ENCODE measurements around the gene CXCL14. TPM values are rescaled to one million over a fixed set of nuclear protein-coding genes. Genes with fewer than 3 reads are reported as not detected.

The CXCL14 gene
- total RNA-seq, 1 experiment from 2014 or later, result not detected

GRCh38 chr5:135576075-135576599 lies 2.7 kb downstream of the CXCL14 start:
- Histone ChIP-seq H3F3A (ENCODE audit: low read length, unreplicated experiment) (no peaks in the 10 kb centered on the region), H3K27ac (ENCODE audit: low read length) (no peak overlapping the region), H3K9me2 (replicated peaks; ENCODE audit: low read length) (no peaks in the 10 kb centered on the region), H3K27me3 (ENCODE audit: low read length) (peaks cover 20% of the 10 kb centered on the region), H3K4me3 (ENCODE audit: low read length) (no peak overlapping the region), H3K9ac (ENCODE audit: low read length) (no peak overlapping the region), H3K9me3 (ENCODE audit: low read length) (no peaks in the 10 kb centered on the region), H3K36me3 (ENCODE audit: low read depth, low read length) (no peaks in the 10 kb centered on the region), H3K79me2 (ENCODE audit: low read length) (no peaks in the 10 kb centered on the region), H4K20me1 (ENCODE audit: low read length) (no peaks in the 10 kb centered on the region), H2AFZ (ENCODE audit: low read length) (no peak overlapping the region), H3K4me1 (ENCODE audit: insufficient read depth, low read length) (no peaks in the 10 kb centered on the region), H3K4me2 (ENCODE audit: low read length) (no peak overlapping the region)
- ChIA-PET POLR2A (ENCODE audit: unreplicated experiment) (no interaction called here), CTCF (no interaction called here)
- DNase-seq (no peak), ATAC-seq (no peak)
- no peak for TF ChIP-seq EZH2 (IDR thresholded peaks at IDR 0.05; ENCODE audit: low read length, unreplicated experiment)
- TF ChIP-seq, protein P1, sequence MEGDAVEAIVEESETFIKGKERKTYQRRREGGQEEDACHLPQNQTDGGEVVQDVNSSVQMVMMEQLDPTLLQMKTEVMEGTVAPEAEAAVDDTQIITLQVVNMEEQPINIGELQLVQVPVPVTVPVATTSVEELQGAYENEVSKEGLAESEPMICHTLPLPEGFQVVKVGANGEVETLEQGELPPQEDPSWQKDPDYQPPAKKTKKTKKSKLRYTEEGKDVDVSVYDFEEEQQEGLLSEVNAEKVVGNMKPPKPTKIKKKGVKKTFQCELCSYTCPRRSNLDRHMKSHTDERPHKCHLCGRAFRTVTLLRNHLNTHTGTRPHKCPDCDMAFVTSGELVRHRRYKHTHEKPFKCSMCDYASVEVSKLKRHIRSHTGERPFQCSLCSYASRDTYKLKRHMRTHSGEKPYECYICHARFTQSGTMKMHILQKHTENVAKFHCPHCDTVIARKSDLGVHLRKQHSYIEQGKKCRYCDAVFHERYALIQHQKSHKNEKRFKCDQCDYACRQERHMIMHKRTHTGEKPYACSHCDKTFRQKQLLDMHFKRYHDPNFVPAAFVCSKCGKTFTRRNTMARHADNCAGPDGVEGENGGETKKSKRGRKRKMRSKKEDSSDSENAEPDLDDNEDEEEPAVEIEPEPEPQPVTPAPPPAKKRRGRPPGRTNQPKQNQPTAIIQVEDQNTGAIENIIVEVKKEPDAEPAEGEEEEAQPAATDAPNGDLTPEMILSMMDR (conservative IDR thresholded peaks at IDR 0.05; ENCODE audit: low read depth, low read length), result no peak
- no peak for TF ChIP-seq EZH2phosphoT487 (IDR thresholded peaks at IDR 0.05; ENCODE audit: borderline replicate concordance, low read length)
- intact Hi-C loops (cut with micrococcal nuclease), result no loop called here
- no TSS peak for BruUV-seq (replicated peaks)

DNA sequence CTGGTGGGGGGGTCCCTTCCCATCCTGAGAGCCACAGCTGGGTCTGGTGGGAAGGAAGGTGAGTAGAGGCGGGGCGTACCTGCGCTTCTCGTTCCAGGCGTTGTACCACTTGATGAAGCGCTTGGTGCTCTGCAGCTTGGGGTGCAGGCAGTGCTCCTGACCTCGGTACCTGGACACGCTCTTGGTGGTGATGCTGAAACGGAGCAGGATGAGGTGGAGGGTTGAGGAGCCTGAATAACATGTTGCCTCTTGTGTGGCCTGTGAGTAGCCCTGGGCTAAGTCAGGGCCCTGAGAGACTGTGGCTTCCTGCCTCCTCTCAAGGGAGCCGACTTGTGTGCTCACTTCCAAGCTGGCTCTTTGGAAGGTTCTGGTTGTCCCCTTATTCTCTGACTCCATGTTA lies 4.3 kb downstream of the CXCL14 start:
- Histone ChIP-seq H3F3A (ENCODE audit: low read length, unreplicated experiment) (no peaks in the 10 kb centered on the region), H3K4me2 (ENCODE audit: low read length) (no peak overlapping the region), H3K27me3 (ENCODE audit: low read length) (peaks cover 7% of the 10 kb centered on the region; the same call in 1 of the 2 replicates), H2AFZ (ENCODE audit: low read length) (no peak overlapping the region), H4K20me1 (ENCODE audit: low read length) (no peaks in the 10 kb centered on the region), H3K9me2 (replicated peaks; ENCODE audit: low read length) (no peaks in the 10 kb centered on the region), H3K9me3 (ENCODE audit: low read length) (no peaks in the 10 kb centered on the region), H3K27ac (ENCODE audit: low read length) (no peak overlapping the region), H3K9ac (ENCODE audit: low read length) (no peak overlapping the region), H3K79me2 (ENCODE audit: low read length) (no peaks in the 10 kb centered on the region), H3K4me3 (ENCODE audit: low read length) (no peak overlapping the region), H3K36me3 (ENCODE audit: low read depth, low read length) (no peaks in the 10 kb centered on the region), H3K4me1 (ENCODE audit: insufficient read depth, low read length) (no peaks in the 10 kb centered on the region)
- no peak for TF ChIP-seq EZH2 (IDR thresholded peaks at IDR 0.05; ENCODE audit: low read length, unreplicated experiment)
- TF ChIP-seq EZH2phosphoT487 (IDR thresholded peaks at IDR 0.05; ENCODE audit: borderline replicate concordance, low read length), result no peak
- TF ChIP-seq, protein P1 (conservative IDR thresholded peaks at IDR 0.05; ENCODE audit: low read depth, low read length), result no peak
- ChIA-PET CTCF (no interaction called here), POLR2A (ENCODE audit: unreplicated experiment) (no interaction called here)
- intact Hi-C loops (cut with micrococcal nuclease), result no loop called here
- no peak for ATAC-seq
- no TSS peak for BruUV-seq (replicated peaks)
- no peak for DNase-seq

GRCh38 chr5:135571902-135572301 lies 6.9 kb downstream of the CXCL14 start:
- DNase-seq, result no peak
- Histone ChIP-seq H3K79me2 (ENCODE audit: low read length) (no peaks in the 10 kb centered on the region), H4K20me1 (ENCODE audit: low read length) (no peaks in the 10 kb centered on the region), H2AFZ (ENCODE audit: low read length) (no peak overlapping the region), H3K4me3 (ENCODE audit: low read length) (no peak overlapping the region), H3K27ac (ENCODE audit: low read length) (no peak overlapping the region), H3K9me3 (ENCODE audit: low read length) (no peaks in the 10 kb centered on the region), H3K9me2 (replicated peaks; ENCODE audit: low read length) (no peaks in the 10 kb centered on the region), H3K9ac (ENCODE audit: low read length) (no peak overlapping the region), H3K4me2 (ENCODE audit: low read length) (no peak overlapping the region), H3F3A (ENCODE audit: low read length, unreplicated experiment) (no peaks in the 10 kb centered on the region), H3K27me3 (ENCODE audit: low read length) (no peaks in the 10 kb centered on the region; the same call in 1 of the 2 replicates), H3K4me1 (ENCODE audit: insufficient read depth, low read length) (no peaks in the 10 kb centered on the region), H3K36me3 (ENCODE audit: low read depth, low read length) (no peaks in the 10 kb centered on the region)
- ChIA-PET CTCF (no interaction called here), POLR2A (ENCODE audit: unreplicated experiment) (no interaction called here)
- no peak for ATAC-seq
- intact Hi-C loops (cut with micrococcal nuclease), result no loop called here
- BruUV-seq (replicated peaks), result no TSS peak
- no peak for TF ChIP-seq EZH2 (IDR thresholded peaks at IDR 0.05; ENCODE audit: low read length, unreplicated experiment)
- no peak for TF ChIP-seq EZH2phosphoT487 (IDR thresholded peaks at IDR 0.05; ENCODE audit: borderline replicate concordance, low read length)
- TF ChIP-seq, protein P1 (conservative IDR thresholded peaks at IDR 0.05; ENCODE audit: low read depth, low read length), result no peak

Measured in PC-3 (cell line).